Measurements from ENCODE around the gene LGALS4.

DNA sequence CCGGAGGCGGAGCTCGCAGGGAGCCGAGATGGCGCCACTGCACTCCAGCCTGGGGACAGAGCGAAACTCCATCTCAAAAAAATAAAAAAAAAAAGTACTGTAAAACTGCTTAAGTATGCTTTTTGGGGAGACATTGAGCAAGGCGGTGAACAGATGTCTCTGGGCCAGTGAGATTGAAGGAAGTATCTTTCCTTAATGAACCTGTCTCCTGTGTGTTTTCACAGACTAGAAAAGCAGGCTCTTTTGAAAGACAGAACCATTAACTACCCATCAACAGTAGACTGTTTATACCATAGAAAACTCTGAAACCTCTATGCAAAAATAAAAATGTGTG is 20.3 kb upstream of the LGALS4 start:
- TF ChIP-seq EZH2 (IDR thresholded peaks at IDR 0.05; ENCODE audit: low read depth, unreplicated experiment) = no peak
- no peak for TF ChIP-seq REST (IDR thresholded peaks at IDR 0.05; ENCODE audit: unreplicated experiment)
- TF ChIP-seq, protein P1, sequence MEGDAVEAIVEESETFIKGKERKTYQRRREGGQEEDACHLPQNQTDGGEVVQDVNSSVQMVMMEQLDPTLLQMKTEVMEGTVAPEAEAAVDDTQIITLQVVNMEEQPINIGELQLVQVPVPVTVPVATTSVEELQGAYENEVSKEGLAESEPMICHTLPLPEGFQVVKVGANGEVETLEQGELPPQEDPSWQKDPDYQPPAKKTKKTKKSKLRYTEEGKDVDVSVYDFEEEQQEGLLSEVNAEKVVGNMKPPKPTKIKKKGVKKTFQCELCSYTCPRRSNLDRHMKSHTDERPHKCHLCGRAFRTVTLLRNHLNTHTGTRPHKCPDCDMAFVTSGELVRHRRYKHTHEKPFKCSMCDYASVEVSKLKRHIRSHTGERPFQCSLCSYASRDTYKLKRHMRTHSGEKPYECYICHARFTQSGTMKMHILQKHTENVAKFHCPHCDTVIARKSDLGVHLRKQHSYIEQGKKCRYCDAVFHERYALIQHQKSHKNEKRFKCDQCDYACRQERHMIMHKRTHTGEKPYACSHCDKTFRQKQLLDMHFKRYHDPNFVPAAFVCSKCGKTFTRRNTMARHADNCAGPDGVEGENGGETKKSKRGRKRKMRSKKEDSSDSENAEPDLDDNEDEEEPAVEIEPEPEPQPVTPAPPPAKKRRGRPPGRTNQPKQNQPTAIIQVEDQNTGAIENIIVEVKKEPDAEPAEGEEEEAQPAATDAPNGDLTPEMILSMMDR (conservative IDR thresholded peaks at IDR 0.05; ENCODE audit: low read depth in 2 of 2) = no peak
- no peak for TF ChIP-seq ZNF331 (CRISPR knock-in tag; IDR thresholded peaks at IDR 0.05; ENCODE audit: low read depth)

All from GM23338 (cell line).